GM21786 (cell line): ENCODE data around the gene THBD.

Source experiments
- ATAC-seq: cut with Tn5 transposase; IDR thresholded peaks from one replicate; pipeline ENCODE4 v1.9.1; 2021; ENCODE audit not compliant: unreplicated experiment

The THBD gene

GRCh38 chr20:23049201-23050075 lies at the start of gene THBD:
THBD (minus strand) TSS chr20:23049672; CDS start chr20:23049504, 168 bp downstream.
- no peak for ATAC-seq

GRCh38 chr20:23097636-23098580 lies 48.4 kb upstream of the THBD start:
- ATAC-seq, result no peak

- ATAC-seq, result no peak
Measured at GRCh38 chr20:23096986-23097520, 47.6 kb upstream of the THBD start.

GRCh38 chr20:23096097-23096496 lies 46.6 kb upstream of the THBD start:
- ATAC-seq, result peak; percentile 58

- no peak for ATAC-seq
Measured at GRCh38 chr20:23095499-23095898, 46.0 kb upstream of the THBD start.

GRCh38 chr20:23094927-23095326 lies 45.5 kb upstream of the THBD start:
- no peak for ATAC-seq

GRCh38 chr20:23094213-23094896 lies 44.9 kb upstream of the THBD start:
- ATAC-seq, result no peak

- ATAC-seq, result no peak
Measured at GRCh38 chr20:23093613-23094012, 44.1 kb upstream of the THBD start.

- ATAC-seq, result no peak
Measured at GRCh38 chr20:23092861-23093495, 43.5 kb upstream of the THBD start.

GRCh38 chr20:23092384-23092756 lies 42.9 kb upstream of the THBD start:
- ATAC-seq, result no peak

- ATAC-seq, result no peak
Measured at GRCh38 chr20:23091721-23092383, 42.4 kb upstream of the THBD start.

GRCh38 chr20:23090878-23091277 lies 41.4 kb upstream of the THBD start:
- no peak for ATAC-seq

- no peak for ATAC-seq
Measured at GRCh38 chr20:23090147-23090546, 40.7 kb upstream of the THBD start.

- ATAC-seq, result no peak
Measured at GRCh38 chr20:23088866-23089265, 39.4 kb upstream of the THBD start.

GRCh38 chr20:23087587-23088251 lies 38.2 kb upstream of the THBD start:
- ATAC-seq, result no peak

GRCh38 chr20:23086931-23087411 lies 37.5 kb upstream of the THBD start:
- no peak for ATAC-seq

GRCh38 chr20:23086056-23086566 lies 36.6 kb upstream of the THBD start, which contains the start of gene CD93:
CD93 (minus strand) TSS chr20:23086324; CDS start chr20:23086192, 132 bp downstream.
- ATAC-seq, result peak; percentile 75

GRCh38 chr20:23085436-23086055 lies 36.1 kb upstream of the THBD start:
- no peak for ATAC-seq
